ENCODE data around the gene AKAP6. TPM values are rescaled to one million over a fixed set of nuclear protein-coding genes. Genes with fewer than 3 reads are reported as not detected.

The AKAP6 gene
- total RNA-seq, 2 experiments from 2014 or later = 0.13 to 0.72 TPM

- TF ChIP-seq CTCF (conservative IDR thresholded peaks at IDR 0.05; ENCODE audit: low read length) = no peak
- TF ChIP-seq EZH2phosphoT487 (IDR thresholded peaks at IDR 0.05; ENCODE audit: borderline replicate concordance, low read depth, low read length) = no peak
- no peaks in the 10 kb centered on the region for H3K9me2 ChIP-seq (ENCODE audit: insufficient read depth, low read length)
- intact Hi-C loops (cut with micrococcal nuclease; ENCODE audit: unreplicated experiment) = no loop called here
- no peaks in the 10 kb centered on the region for H3K36me3 ChIP-seq (ENCODE audit: insufficient read depth, low read length)
- CTCF ChIA-PET (ENCODE audit: unreplicated experiment) = no interaction called here
- no peak overlapping the region for H3K27ac ChIP-seq (ENCODE audit: low read depth, low read length, poor library complexity, severe bottlenecking)
- no peak overlapping the region for H3K4me2 ChIP-seq (ENCODE audit: low read length)
- H3K4me1 ChIP-seq (ENCODE audit: insufficient read depth, low read length, poor library complexity, severe bottlenecking) = no peaks in the 10 kb centered on the region
- H3K4me3 ChIP-seq (ENCODE audit: low read depth, low read length, poor library complexity, severe bottlenecking) = no peak overlapping the region
- DNase-seq (ENCODE audit: low spot score) = no peak
- no peak overlapping the region for H2AFZ ChIP-seq (ENCODE audit: low read length)
- BruUV-seq (replicated peaks) = no TSS peak
- no peaks in the 10 kb centered on the region for H3K79me2 ChIP-seq (ENCODE audit: insufficient read depth, low read depth, low read length)
- no peaks in the 10 kb centered on the region for H3K9me3 ChIP-seq (ENCODE audit: low read length)
- POLR2A ChIA-PET = no interaction called here
- no peaks in the 10 kb centered on the region for H4K20me1 ChIP-seq (ENCODE audit: insufficient read depth, low read length)
Measured at GRCh38 chr14:32531942-32532515, 202.9 kb downstream of the AKAP6 start.

GRCh38 chr14:32534145-32534544 is 205.0 kb downstream of the AKAP6 start:
- H3K4me3 ChIP-seq (ENCODE audit: low read depth, low read length, poor library complexity, severe bottlenecking) = no peak overlapping the region
- no TSS peak for BruUV-seq (replicated peaks)
- H3K36me3 ChIP-seq (ENCODE audit: insufficient read depth, low read length) = no peaks in the 10 kb centered on the region
- H2AFZ ChIP-seq (ENCODE audit: low read length) = no peak overlapping the region
- ChIA-PET CTCF (ENCODE audit: unreplicated experiment) (no interaction called here), POLR2A (no interaction called here)
- intact Hi-C loops (cut with micrococcal nuclease; ENCODE audit: unreplicated experiment) = no loop called here
- H3K4me2 ChIP-seq (ENCODE audit: low read length) = no peak overlapping the region
- H3K4me1 ChIP-seq (ENCODE audit: insufficient read depth, low read length, poor library complexity, severe bottlenecking) = no peaks in the 10 kb centered on the region
- no peaks in the 10 kb centered on the region for H3K9me2 ChIP-seq (ENCODE audit: insufficient read depth, low read length)
- H3K79me2 ChIP-seq (ENCODE audit: insufficient read depth, low read depth, low read length) = no peaks in the 10 kb centered on the region
- TF ChIP-seq EZH2phosphoT487 (IDR thresholded peaks at IDR 0.05; ENCODE audit: borderline replicate concordance, low read depth, low read length) (no peak), CTCF (conservative IDR thresholded peaks at IDR 0.05; ENCODE audit: low read length) (no peak)
- H3K9me3 ChIP-seq (ENCODE audit: low read length) = no peaks in the 10 kb centered on the region
- H4K20me1 ChIP-seq (ENCODE audit: insufficient read depth, low read length) = no peaks in the 10 kb centered on the region
- no peak for DNase-seq (ENCODE audit: low spot score)
- H3K27ac ChIP-seq (ENCODE audit: low read depth, low read length, poor library complexity, severe bottlenecking) = no peak overlapping the region

- POLR2A ChIA-PET = no interaction called here
Measured at GRCh38 chr14:32536175-32536574, 207.1 kb downstream of the AKAP6 start.

More at GRCh38 chr14:32536175-32536574, 207.1 kb downstream of the AKAP6 start:
- H3K27ac ChIP-seq (ENCODE audit: low read depth, low read length, poor library complexity, severe bottlenecking) = no peak overlapping the region
- TF ChIP-seq EZH2phosphoT487 (IDR thresholded peaks at IDR 0.05; ENCODE audit: borderline replicate concordance, low read depth, low read length) (no peak), CTCF (conservative IDR thresholded peaks at IDR 0.05; ENCODE audit: low read length) (no peak)
- no peaks in the 10 kb centered on the region for H3K9me3 ChIP-seq (ENCODE audit: low read length)
- intact Hi-C loops (cut with micrococcal nuclease; ENCODE audit: unreplicated experiment) = no loop called here
- CTCF ChIA-PET (ENCODE audit: unreplicated experiment) = no interaction called here
- no peaks in the 10 kb centered on the region for H3K4me1 ChIP-seq (ENCODE audit: insufficient read depth, low read length, poor library complexity, severe bottlenecking)
- no peak overlapping the region for H3K4me2 ChIP-seq (ENCODE audit: low read length)
- no TSS peak for BruUV-seq (replicated peaks)
- H3K4me3 ChIP-seq (ENCODE audit: low read depth, low read length, poor library complexity, severe bottlenecking) = no peak overlapping the region
- no peaks in the 10 kb centered on the region for H3K79me2 ChIP-seq (ENCODE audit: insufficient read depth, low read depth, low read length)
- no peaks in the 10 kb centered on the region for H3K36me3 ChIP-seq (ENCODE audit: insufficient read depth, low read length)
- H4K20me1 ChIP-seq (ENCODE audit: insufficient read depth, low read length) = no peaks in the 10 kb centered on the region
- no peak for DNase-seq (ENCODE audit: low spot score)
- no peak overlapping the region for H2AFZ ChIP-seq (ENCODE audit: low read length)
- no peaks in the 10 kb centered on the region for H3K9me2 ChIP-seq (ENCODE audit: insufficient read depth, low read length)

Measured in OCI-LY7 (cell line).